ENCODE results near the gene CDCP1.

GRCh38 chr3:45071075-45071474 is 75.1 kb downstream of the CDCP1 start:
- no peak for TF ChIP-seq CTCF (conservative IDR thresholded peaks at IDR 0.05; ENCODE audit: low read depth, low read length)
- TF ChIP-seq EZH2 (IDR thresholded peaks at IDR 0.05; ENCODE audit: borderline replicate concordance, low read depth, low read length, poor library complexity, severe bottlenecking) = no peak
